ENCODE data around the gene RUVBL1.

The RUVBL1 gene

DNA sequence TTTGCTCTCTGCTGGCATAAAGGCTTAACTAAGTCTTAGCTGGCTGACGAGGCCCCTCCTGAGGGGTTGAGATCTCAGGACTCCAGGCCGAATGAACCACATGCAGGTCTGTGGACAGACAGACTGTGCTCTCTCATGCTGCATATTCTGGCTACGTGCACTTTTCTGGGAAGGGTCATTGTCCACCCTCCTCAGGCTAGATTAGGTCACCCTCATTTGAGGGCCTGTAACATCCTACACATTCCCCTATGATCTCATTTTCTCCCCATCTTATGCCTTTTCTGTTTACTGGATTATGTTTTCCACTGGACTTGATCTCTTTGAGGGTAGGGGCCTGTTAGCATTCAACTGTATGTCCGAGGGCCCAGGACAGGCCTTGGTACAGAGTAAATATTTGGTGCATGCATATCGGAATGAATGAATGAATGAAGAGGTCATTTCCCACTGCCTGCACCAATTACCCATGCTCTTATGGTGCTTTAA lies 43.4 kb upstream of the RUVBL1 start:
- no peaks in the 10 kb centered on the region for H3K4me1 ChIP-seq (ENCODE audit: control insufficient read depth, low read length)
- peaks cover 11% of the 10 kb centered on the region; the same call in 1 of the 2 replicates for H4K20me1 ChIP-seq (ENCODE audit: control insufficient read depth, insufficient read depth, low read depth, low read length)

DNA sequence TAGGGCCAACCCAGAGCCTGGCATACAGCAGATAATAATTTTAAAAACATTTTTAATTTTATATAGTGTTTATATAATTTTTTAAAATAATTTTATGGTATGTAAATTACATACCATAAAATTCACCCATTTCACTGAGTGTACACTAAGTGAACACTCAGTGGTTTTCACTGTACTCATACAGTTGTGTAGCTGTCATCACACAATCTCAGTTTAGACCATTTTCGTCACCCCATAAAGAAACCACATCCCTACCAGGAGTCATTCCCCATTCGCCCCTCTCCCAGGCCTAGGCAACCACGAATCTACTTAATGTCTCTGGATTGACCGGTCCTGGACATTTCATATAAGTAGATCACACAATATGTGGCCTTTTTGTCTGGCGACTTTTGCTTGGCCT lies 39.8 kb upstream of the RUVBL1 start:
- H3K9me2 ChIP-seq (replicated peaks; ENCODE audit: control insufficient read depth, low read length) = no peaks in the 10 kb centered on the region
- H3K79me2 ChIP-seq (ENCODE audit: control insufficient read depth, low read length) = peaks cover 74% of the 10 kb centered on the region
- H3K27ac ChIP-seq (ENCODE audit: low read depth, low read length) = no peak overlapping the region
- H3K9me3 ChIP-seq (ENCODE audit: control insufficient read depth, insufficient read depth, low read length) = no peaks in the 10 kb centered on the region
- H3K36me3 ChIP-seq (ENCODE audit: control insufficient read depth, low read length) = peaks cover 13% of the 10 kb centered on the region
- peaks cover 11% of the 10 kb centered on the region; the same call in 1 of the 2 replicates for H4K20me1 ChIP-seq (ENCODE audit: control insufficient read depth, insufficient read depth, low read depth, low read length)
- no peaks in the 10 kb centered on the region for H3K4me1 ChIP-seq (ENCODE audit: control insufficient read depth, low read length)
- H3K4me3 ChIP-seq (ENCODE audit: low read length) = no peak overlapping the region
- H3K27me3 ChIP-seq (ENCODE audit: control insufficient read depth, low read length) = no peaks in the 10 kb centered on the region
- H3F3A ChIP-seq (ENCODE audit: control insufficient read depth, insufficient read depth) = no peaks in the 10 kb centered on the region
- TF ChIP-seq EZH2phosphoT487 (IDR thresholded peaks at IDR 0.05; ENCODE audit: borderline replicate concordance, low read length) = no peak
- TF ChIP-seq, protein P1, sequence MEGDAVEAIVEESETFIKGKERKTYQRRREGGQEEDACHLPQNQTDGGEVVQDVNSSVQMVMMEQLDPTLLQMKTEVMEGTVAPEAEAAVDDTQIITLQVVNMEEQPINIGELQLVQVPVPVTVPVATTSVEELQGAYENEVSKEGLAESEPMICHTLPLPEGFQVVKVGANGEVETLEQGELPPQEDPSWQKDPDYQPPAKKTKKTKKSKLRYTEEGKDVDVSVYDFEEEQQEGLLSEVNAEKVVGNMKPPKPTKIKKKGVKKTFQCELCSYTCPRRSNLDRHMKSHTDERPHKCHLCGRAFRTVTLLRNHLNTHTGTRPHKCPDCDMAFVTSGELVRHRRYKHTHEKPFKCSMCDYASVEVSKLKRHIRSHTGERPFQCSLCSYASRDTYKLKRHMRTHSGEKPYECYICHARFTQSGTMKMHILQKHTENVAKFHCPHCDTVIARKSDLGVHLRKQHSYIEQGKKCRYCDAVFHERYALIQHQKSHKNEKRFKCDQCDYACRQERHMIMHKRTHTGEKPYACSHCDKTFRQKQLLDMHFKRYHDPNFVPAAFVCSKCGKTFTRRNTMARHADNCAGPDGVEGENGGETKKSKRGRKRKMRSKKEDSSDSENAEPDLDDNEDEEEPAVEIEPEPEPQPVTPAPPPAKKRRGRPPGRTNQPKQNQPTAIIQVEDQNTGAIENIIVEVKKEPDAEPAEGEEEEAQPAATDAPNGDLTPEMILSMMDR (IDR thresholded peaks at IDR 0.05; ENCODE audit: low read depth, low read length, poor library complexity, severe bottlenecking) = no peak
- H3K4me2 ChIP-seq (ENCODE audit: low read length) = no peak overlapping the region

More for the DNA sequence above, 43.4 kb upstream of the RUVBL1 start:
- Histone ChIP-seq H3K27me3 (ENCODE audit: control insufficient read depth, low read length) (no peaks in the 10 kb centered on the region), H3K4me2 (ENCODE audit: low read length) (no peak overlapping the region), H3K9me2 (replicated peaks; ENCODE audit: control insufficient read depth, low read length) (no peaks in the 10 kb centered on the region), H3K27ac (ENCODE audit: low read depth, low read length) (no peak overlapping the region), H3F3A (ENCODE audit: control insufficient read depth, insufficient read depth) (no peaks in the 10 kb centered on the region), H3K9me3 (ENCODE audit: control insufficient read depth, insufficient read depth, low read length) (no peaks in the 10 kb centered on the region), H3K79me2 (ENCODE audit: control insufficient read depth, low read length) (peaks cover 66% of the 10 kb centered on the region), H3K36me3 (ENCODE audit: control insufficient read depth, low read length) (peaks cover 7% of the 10 kb centered on the region), H3K4me3 (ENCODE audit: low read length) (no peak overlapping the region)
- TF ChIP-seq, protein P1 (IDR thresholded peaks at IDR 0.05; ENCODE audit: low read depth, low read length, poor library complexity, severe bottlenecking) = no peak
- TF ChIP-seq EZH2phosphoT487 (IDR thresholded peaks at IDR 0.05; ENCODE audit: borderline replicate concordance, low read length) = no peak

DNA sequence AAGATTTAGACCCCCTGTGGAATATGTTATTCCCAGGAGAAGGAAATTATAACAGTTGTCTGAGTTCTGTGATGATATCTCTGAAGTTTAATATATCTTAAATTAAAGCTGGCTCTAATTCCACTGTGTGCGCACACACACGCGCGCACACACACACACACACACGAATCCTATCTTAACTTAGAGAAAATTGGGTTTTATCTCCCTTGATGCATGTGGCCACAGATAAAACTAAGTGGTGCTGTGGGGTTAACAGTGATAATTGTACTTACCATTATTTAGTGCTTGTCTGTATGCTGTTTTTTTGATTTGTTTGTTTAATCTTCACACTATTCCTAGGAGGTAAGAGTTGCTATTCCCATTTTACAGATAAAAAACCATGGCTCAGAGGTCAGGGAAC lies 37.0 kb upstream of the RUVBL1 start:
- Histone ChIP-seq H3K4me2 (ENCODE audit: low read length) (no peak overlapping the region), H3K36me3 (ENCODE audit: control insufficient read depth, low read length) (peaks cover 40% of the 10 kb centered on the region), H3K4me1 (ENCODE audit: control insufficient read depth, low read length) (no peaks in the 10 kb centered on the region), H4K20me1 (ENCODE audit: control insufficient read depth, insufficient read depth, low read depth, low read length) (peaks cover 7% of the 10 kb centered on the region; the same call in 1 of the 2 replicates), H3K4me3 (ENCODE audit: low read length) (no peak overlapping the region), H3K27me3 (ENCODE audit: control insufficient read depth, low read length) (no peaks in the 10 kb centered on the region), H3F3A (ENCODE audit: control insufficient read depth, insufficient read depth) (no peaks in the 10 kb centered on the region), H3K9me3 (ENCODE audit: control insufficient read depth, insufficient read depth, low read length) (no peaks in the 10 kb centered on the region), H3K9me2 (replicated peaks; ENCODE audit: control insufficient read depth, low read length) (no peaks in the 10 kb centered on the region), H3K79me2 (ENCODE audit: control insufficient read depth, low read length) (peaks cover 66% of the 10 kb centered on the region), H3K27ac (ENCODE audit: low read depth, low read length) (no peak overlapping the region)
- no peak for TF ChIP-seq EZH2phosphoT487 (IDR thresholded peaks at IDR 0.05; ENCODE audit: borderline replicate concordance, low read length)
- TF ChIP-seq, protein P1 (IDR thresholded peaks at IDR 0.05; ENCODE audit: low read depth, low read length, poor library complexity, severe bottlenecking) = no peak

Measured in DOHH2 (cell line).